DND-41 (cell line): ENCODE results near the gene SLC25A19.

Source experiments
- EZH2 ChIP-seq: IDR thresholded peaks from 3 replicates; pipeline ENCODE4 v1.6.1; 2012; ENCODE audit warnings: borderline replicate concordance, low read depth, mild to moderate bottlenecking, moderate library complexity, low read length, inconsistent platforms; ENCODE audit not compliant: severe bottlenecking
- TF ChIP-seq, protein P1 (sequence below): IDR thresholded peaks from 2 replicates; pipeline ENCODE4 v1.5.1; 2012; ENCODE audit warnings: borderline replicate concordance, low read length, moderate library complexity, mild to moderate bottlenecking; ENCODE audit not compliant: poor library complexity, severe bottlenecking; ENCODE audit errors: extremely low read depth

- TF ChIP-seq, protein P1, sequence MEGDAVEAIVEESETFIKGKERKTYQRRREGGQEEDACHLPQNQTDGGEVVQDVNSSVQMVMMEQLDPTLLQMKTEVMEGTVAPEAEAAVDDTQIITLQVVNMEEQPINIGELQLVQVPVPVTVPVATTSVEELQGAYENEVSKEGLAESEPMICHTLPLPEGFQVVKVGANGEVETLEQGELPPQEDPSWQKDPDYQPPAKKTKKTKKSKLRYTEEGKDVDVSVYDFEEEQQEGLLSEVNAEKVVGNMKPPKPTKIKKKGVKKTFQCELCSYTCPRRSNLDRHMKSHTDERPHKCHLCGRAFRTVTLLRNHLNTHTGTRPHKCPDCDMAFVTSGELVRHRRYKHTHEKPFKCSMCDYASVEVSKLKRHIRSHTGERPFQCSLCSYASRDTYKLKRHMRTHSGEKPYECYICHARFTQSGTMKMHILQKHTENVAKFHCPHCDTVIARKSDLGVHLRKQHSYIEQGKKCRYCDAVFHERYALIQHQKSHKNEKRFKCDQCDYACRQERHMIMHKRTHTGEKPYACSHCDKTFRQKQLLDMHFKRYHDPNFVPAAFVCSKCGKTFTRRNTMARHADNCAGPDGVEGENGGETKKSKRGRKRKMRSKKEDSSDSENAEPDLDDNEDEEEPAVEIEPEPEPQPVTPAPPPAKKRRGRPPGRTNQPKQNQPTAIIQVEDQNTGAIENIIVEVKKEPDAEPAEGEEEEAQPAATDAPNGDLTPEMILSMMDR, result no peak
- no peak for TF ChIP-seq EZH2
Observed at GRCh38 chr17:75318615-75319222, 29.5 kb upstream of the SLC25A19 start.
